Medulla oblongata (tissue), 1 donor: ENCODE data around the gene HADHB.
"Not testable (repeated sequence)": the region's sequence is repeated elsewhere in the genome, so short reads cannot be mapped to it uniquely, and the experiment has no call there.

Experiments
- DNase-seq: peaks from one replicate; pipeline ENCODE4 v3.0.0-alpha.2; 2015; ENCODE audit errors: extremely low spot score

Gene HADHB

GRCh38 chr2:26329083-26329482 lies 84.3 kb downstream of the HADHB start:
- not testable (repeated sequence) for DNase-seq

- DNase-seq, result peak; percentile 91
Measured at GRCh38 chr2:26330114-26330549, 85.4 kb downstream of the HADHB start.

- DNase-seq, result no peak
Measured at GRCh38 chr2:26330604-26331003, 85.9 kb downstream of the HADHB start.

- DNase-seq, result not testable (repeated sequence)
Measured at GRCh38 chr2:26331321-26331720, 86.6 kb downstream of the HADHB start.

GRCh38 chr2:26333293-26333692 lies 88.6 kb downstream of the HADHB start:
- DNase-seq, result no peak

GRCh38 chr2:26335231-26335630 lies 90.5 kb downstream of the HADHB start:
- DNase-seq, result no peak

- no peak for DNase-seq
Measured at GRCh38 chr2:26336719-26337118, 92.0 kb downstream of the HADHB start.

- DNase-seq, result no peak
Measured at GRCh38 chr2:26337298-26337697, 92.6 kb downstream of the HADHB start.
